ENCODE results near the gene ATP8B4.

Gene ATP8B4

DNA sequence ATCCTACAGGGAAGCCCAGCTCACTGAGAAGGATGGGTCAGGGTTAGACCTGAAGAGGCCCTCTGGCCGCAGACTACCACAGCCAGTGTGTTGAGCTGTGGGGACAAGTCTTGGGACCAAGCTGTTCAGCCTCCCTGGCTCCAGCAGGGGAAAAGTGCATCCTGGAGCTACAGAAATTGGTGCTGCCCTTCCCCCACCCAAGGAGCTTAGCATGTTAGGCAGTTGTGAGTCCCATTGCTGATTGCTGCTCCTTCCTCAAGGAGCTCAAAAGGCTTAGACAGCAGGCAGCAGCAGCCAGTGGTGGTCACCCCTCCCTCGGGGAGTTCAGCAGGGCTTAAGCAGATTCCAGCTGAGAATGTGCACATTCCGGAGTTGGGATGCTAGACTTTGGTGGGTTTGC lies 165.6 kb downstream of the ATP8B4 start:
- DNase-seq (ENCODE audit: low read depth in 2 of 2): no peak

DNA sequence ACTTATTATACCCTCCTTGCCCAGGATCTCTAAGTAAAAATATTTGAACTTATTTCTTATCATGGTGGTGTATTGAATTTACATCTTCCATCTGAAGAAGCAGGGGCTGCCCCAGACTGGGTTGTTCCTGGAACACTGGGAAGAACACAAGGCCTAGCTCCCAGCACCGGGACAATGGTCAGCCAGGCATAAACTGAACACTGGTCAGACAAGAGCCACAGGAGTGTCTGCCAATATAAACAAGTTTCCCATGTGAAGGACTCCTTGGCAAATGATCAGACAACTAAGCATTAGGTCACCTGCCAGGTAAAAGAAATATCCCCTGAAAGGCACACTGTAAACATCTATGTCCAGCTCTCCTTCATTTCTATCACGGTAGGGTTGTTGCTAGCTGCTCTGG lies 172.4 kb downstream of the ATP8B4 start:
- no peak for DNase-seq (ENCODE audit: low read depth in 2 of 2)

DNA sequence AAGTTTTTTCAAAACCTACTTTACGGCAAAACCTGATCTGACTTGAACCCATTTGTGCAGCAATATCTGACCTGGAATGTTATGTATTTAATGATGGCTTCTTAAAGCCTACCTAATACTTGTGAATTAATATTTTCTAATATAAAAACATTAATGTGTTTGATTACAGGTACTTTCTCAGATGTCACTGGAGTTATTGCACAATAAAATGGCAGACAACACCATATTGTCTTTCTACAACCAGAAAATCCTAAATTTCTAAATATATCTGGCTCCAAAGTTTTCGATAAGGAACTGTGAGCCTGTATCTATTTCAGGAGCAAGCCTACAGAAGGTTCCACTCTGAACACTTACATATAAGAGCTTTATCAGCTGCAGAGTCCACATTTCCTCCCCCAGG lies 184.5 kb downstream of the ATP8B4 start:
- DNase-seq (ENCODE audit: low read depth in 2 of 2): no peak

DNA sequence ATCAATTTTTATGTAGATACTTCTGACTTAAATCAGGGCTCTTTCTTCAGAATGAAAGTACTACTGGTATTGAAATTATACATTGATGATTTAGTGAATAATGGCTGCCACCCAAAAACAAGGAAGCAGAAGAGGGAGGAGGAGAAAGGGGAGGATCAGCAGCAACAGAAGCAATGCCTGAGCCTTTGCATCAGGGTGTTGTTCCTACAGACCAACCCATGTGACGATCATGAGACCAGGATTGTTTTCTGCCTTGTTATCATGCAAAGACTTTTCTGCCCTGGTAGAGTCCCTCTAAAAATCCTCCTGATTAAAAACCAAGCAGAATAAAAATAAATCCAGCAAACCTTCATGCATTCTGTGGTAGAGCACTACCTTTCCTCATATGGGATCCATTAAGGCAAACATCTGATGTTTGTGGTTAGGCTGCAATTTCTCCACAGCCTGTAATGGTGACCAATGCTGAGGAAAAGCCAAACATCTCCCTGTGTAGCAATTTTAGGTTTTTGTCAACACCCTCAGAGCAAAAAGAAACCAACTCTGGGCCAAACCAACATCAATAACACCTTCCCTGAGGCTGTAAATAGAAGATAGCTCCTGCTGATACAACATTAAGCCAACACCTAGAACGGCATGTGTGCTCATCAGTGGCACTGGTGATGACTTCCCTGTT lies 191.7 kb downstream of the ATP8B4 start:
- peak; percentile 80 for DNase-seq (ENCODE audit: low read depth in 2 of 2)

DNA sequence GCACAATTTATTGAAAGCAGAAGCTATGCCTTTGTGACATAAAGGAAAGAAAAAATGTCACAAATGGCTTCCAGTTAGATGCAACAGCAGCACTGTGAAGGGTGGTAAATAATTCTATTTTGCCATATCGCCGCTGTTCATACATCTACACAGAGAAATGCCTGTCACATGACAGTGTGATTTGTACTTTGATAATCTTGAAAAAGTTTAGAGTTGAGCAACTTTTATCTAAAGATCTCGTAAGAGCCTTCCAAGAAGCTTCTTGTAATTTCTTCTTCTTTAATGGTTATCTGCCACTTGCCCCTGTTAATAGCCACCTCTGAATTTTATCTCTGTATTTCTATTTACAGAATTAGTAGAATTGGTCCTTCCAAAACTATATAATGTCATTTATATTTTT lies 192.3 kb downstream of the ATP8B4 start:
- no peak for DNase-seq (ENCODE audit: low read depth in 2 of 2)

DNA sequence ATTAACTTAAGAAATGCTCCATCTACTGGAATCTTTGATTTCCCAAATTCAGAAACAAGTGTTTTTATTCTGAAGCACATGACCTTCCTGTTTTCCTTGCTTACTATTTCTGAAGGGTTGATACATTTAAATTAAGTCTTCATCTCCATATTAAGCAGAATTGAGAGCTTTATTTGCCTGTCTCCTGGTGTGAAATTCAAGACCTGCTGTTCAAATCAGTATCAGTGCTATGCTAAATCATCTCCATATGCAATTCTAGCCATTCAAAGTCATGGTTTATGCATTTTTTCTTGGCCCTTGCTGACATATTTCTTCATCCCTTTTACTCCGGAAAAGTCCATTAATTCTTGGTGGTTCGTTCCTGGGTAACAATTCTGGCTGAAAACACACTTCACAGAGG lies 195.4 kb downstream of the ATP8B4 start:
- peak; percentile 46 to 48 for DNase-seq (ENCODE audit: low read depth in 2 of 2)

DNA sequence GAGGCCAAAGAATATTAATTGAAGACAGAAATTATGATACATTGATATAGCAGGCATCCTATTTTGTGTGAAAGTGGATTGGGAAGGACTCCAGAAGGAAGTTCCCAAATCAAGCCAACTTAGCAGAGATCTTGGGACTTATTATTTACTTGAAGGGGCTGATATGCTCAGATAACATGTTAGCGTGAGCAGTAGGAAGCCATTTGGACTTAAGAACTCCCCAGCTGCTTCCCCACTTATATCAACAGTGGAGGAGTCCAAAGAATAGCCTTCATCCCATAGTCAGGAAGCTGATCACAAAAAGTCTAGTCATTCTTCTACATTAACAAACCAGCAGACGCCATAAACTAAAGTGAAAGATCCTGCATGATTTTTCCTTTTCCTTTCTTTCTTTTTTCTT lies 200.0 kb downstream of the ATP8B4 start:
- no peak for DNase-seq (ENCODE audit: low read depth in 2 of 2)

DNA sequence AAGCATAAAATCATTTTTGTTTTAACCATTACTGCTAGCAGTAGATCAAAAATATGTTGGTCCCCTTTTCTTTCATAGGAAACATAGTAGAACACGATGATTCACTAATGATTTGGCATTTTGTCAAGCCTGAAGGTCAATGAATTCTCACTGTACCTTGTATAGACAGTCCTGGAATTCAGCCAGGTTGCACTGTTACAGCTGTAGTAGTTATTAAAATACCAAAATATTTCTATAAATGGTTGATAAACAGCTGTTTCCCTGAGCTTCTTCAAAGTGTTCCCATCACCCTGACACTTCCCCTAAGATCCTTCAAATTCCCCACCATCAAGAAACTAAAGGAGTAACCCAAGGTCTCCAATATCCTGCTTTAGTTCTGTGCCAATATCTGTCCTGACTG lies 200.9 kb downstream of the ATP8B4 start:
- DNase-seq (ENCODE audit: low read depth in 2 of 2): peak in 1 of 2 experiments; percentile 32

DNA sequence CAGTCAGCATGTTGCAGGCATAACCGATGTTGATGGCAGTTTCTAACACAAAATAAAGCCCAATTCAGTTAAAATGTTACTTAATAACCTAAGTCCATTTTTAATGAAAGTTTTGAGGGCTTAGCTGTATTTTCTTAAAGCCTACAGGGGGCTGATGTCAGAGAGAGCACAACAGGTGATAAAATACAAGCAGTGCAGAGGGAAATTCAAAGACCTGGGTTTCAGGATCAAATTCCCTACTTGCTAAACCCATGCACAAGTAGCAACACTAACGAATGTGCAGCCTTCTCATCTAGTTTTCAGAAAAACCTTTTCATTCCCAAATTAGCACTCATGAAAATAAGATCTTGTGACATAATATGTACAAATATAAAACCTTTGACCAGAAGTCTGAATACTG lies 202.0 kb downstream of the ATP8B4 start:
- DNase-seq (ENCODE audit: low read depth in 2 of 2): no peak

DNA sequence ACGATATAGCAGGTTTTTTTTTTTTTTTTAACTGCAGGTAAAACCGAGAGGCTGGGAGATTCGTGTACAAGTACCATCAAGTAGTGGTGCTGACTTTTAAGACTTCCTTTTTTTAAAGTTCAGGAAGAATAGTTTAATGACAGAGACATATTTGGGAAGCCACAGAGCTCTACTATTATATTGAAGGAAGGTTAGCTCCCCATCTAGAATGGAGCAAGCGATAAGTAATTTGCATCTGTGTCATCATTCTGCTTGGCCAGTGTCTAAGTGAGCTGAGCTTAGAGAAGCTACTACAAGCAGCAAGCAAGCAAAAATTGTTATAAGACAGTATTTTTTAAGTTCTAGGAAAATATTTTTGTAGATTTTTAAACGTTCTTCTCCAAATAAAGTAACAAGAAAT lies 203.2 kb downstream of the ATP8B4 start:
- no peak for DNase-seq (ENCODE audit: low read depth in 2 of 2)

DNA sequence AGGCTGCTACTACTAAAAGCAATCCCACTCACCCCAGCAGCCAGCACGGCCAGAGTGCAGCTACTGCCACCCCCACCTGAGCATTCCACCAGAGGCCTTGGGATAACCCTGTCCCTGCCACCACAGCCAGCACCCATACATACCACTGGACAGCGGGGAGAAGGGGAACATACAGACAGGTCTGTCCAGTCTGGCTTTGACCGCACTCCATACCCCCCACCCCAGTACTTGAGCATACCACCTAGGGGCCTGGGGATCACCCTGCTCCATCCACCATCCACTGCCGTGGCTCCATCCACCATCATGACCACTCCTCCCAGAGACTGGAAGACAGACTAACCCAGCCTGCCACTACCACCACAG lies 210.1 kb downstream of the ATP8B4 start:
- no peak for DNase-seq (ENCODE audit: low read depth in 2 of 2)

DNA sequence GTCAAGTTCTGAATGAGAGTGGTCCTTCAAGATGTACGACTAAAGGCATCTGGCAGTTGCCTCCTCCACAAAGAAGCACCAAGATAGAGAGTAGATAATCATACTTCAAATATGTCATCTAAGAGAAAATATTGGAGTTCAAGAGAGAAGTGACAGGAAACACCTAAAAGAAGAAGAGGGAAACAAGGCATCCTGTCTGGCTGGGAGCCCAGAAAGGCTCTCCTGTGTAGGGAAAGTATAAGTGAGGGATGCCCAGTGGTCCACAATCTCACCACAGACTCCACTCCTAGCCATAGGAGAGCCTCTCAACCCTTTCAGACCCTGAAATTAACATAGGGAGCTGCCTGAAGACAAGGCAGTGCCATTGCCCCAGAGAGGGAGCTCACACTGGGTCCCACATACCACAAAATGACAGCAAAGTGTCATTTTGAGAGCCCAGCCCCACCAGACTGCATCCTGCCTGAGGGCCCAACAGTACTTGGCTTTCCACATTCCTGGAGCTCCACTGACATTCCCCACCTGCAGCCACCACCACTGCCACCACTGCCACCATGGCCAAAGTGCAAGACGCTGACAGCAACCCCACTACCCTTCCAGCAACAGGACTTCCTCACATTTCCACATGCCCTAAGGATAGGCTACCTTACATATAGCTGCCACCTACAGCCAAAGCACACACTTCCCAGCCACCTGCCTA lies 210.6 kb downstream of the ATP8B4 start:
- DNase-seq (ENCODE audit: low read depth in 2 of 2): no peak

DNA sequence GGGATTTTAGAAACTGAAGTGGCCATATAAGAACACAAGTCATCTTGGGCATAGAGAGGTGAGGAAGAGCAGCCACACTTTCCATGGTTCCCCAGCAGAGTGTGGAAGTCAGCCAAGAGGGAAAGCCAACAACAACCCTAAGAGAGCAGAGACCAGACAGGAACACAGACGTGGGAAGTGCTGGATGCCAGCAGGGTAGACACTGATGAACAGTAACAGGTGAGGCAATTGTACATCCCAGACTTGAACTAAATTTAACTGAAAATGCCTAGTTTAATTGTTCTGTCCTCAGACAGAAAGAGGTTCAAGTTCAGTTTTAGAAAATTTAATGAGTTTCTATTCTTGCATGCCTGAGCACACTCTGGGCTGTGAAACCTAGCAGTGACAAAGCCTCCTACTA lies 212.1 kb downstream of the ATP8B4 start:
- DNase-seq (ENCODE audit: low read depth in 2 of 2): no peak

DNA sequence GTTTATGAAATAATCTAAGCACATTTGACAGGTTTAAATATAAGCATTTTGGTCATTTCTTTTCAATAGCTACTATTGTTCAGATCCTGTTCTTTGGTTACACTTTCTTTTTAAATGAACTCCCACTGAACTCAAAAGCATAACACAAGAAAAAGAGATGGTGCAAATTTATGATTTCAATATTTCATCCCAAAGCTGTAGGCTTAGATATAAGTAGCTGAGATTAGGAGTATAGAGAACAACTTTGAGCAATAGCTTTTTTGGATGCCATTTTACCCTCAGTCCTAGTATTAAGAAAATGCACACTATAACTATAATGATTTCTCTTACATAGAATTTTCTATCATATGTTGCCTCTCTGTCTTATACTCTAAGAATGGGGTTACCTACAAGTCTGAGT lies 213.8 kb downstream of the ATP8B4 start:
- no peak for DNase-seq (ENCODE audit: low read depth in 2 of 2)

DNA sequence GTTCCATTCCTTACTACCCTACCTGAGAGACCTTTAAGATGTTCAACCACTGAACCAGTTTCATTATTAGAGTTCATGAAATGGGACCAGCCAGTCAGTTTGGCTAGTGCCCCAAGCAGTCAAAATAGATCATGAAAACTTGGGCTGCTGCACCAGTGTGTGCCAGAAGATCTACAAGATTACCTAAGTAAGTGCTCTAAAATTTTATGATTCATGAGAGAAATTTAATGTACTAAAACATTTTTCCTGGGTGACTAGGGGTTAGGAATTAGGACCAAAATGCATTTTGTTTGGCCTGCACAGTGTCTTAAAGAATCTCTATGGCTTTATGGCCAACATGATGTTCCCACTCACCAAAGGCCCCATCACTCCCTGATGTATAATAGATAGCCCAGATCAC lies 214.7 kb downstream of the ATP8B4 start:
- DNase-seq (ENCODE audit: low read depth in 2 of 2): no peak

DNA sequence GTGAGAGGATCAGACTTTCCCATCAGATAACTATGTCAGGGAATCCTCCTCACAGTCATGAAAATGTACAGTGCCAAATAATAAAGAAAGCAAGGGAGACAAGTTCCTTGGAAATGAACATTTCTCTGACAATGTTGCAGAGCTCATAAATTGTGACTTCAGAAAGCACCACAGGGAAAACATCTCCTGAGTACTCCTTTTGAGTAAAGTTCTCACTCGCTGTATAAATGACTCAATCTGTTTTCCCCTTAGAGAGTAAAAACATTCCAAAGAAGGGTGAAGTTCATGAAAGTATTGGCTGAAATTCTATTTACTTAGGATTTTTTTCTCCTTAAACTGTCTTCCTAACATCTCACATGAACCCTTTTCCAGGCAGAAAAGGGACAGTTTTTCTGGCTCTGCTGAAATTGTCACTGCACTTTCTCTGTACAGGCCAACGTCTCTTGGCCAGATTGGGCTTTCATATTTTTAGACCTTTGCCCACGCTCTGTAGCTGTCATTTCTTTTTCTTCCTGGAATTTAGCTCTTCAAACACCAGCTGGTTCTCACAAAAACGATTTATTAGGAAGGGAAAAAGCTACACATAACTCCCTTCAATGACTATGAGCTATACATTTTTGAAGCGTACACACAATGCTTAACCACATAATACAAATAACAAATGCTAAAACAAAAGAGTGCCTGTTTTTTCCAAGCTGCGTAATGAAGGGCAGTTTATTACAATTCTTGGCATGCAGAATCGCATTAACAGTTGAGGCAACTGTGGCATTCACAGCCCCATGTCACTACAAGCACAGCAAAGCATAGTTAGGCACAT lies 216.1 kb downstream of the ATP8B4 start:
- DNase-seq (ENCODE audit: low read depth in 2 of 2): peak; percentile 72 to 77

DNA sequence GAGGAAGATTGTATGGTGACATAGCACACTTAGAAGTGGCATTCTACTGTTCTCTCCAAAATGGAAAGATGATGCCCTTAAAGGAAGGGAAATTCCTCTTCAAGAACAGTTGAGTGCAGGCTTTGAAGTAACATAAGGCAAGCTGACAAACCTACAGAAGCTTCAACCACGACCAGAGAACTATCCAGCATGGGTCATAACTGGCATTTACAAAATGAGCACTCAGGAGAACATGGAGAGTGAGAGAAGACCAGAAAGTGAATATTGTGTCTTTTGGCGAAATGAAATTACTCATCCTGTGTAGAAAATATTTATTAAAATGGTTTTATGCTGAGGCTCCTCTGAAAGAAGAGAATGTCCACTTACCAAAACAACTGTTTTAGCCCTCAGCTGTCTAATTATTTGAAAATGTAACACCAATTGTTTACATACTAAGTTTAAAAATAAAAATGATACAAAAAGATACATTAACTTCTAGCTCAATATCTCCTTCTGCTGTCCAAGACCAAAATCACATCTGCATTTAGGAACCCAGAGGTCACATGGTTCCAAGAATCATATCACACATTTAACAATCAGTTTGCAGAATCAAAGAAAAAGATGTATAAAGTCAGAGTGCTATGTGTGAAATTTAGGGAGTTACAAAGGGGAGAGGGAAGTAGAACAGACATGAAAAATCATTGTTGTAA lies 216.9 kb downstream of the ATP8B4 start:
- DNase-seq (ENCODE audit: low read depth in 2 of 2): peak; percentile 57 to 60

DNA sequence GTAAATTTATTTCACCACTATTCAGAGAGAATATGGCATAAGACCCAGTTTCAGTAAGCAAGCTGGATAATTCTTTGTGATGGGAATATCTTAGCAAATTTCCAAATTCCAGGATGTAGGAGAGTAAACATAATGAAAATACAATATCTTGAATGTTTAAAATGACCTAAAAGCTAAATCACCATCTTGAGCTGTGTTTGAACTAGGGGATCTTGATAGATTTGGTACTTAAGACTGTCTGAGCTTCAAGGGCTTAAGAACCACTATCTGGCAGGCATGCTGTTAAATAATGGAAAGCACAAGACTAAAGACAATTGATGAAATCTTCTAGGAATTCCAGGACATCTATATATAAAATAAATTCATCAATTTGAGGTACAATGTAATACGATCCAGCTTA lies 217.7 kb downstream of the ATP8B4 start:
- DNase-seq (ENCODE audit: low read depth in 2 of 2): no peak

DNA sequence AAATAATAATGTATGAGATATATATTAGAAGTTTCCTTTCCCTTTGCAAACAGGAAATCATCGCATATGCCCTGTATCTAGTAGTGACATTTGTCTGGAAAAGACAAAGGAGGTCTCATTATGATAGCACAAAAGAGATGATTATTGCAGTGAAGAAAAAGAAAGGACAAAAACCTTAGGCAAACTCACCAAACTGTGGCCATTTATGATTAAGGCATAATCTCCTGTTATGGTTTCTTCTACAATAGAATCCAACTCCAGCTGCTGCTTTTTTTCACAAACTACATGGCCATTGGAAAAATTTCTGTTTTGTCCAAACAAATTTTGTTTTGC lies 218.2 kb downstream of the ATP8B4 start:
- DNase-seq (ENCODE audit: low read depth in 2 of 2): no peak

DNA sequence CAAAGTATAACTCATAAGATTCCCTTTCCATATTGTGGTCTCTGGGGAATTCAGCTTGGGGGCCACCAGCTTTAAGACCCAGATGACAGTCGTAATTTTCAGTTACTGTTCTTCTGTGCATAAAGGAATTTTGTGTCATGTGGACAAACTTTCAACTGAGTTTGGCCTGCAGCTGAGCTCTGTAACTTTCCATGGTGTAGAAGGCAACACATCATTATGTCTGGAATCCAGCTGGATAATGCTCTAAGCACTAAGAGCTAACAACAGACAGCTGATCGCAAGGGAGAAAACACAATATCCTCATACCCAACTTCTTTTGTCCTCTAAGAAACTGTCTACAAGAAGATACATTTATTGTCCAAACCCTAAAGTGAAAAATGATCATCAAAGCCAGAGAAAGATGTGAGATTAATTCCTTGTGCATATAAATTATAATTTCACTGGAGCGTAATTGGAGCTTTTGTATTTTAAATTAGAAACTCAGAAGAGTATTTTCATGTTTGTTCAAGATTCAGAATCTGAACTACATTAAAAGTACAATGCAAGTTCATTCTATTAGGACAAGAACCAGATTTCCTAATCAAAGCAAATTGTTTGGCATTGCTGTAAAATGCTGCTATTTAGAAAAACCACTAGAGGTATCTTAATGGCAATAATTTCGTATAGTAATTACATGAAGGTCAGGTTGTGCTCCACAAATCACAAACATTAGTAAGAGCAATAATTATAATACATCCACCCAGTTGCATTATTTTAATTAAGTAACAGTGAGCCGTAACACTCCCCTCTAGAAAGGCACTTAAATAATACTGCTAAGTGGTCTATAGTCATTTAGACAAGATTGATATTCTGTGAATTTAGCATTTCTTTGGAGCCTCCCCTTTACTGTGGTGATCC lies 218.8 kb downstream of the ATP8B4 start:
- no peak for DNase-seq (ENCODE audit: low read depth in 2 of 2)

DNA sequence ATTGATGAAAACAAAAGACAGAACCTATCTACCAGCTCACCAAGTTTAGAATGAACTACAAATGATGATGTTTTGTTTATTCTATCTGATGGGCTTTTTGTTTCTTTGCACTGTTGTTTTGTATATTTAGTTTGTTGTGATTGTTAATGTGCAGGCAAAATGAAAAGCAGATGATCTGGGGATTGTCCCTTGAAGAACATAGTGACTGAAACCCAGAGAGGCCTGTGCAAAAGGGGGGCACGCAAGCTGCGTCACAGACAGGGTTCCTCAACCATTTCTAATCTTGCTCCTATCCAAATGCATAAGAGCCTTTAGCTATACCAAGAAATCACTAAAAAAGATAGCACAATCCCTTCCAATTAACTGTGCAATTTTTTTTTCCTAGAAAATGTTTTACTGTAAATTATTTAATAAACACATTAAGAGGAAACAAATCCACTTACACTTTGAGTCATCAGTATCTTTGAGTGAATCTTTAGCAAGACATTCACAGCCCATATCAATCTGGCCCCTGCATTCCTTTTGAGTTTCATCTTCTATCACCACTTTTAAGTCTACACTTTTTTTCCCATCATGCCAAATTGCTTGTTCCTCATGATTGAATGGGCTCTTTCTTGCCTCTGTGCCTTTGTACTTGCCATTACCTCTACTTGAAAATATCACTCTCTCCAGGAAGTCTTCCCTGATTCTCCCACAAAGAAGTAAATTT lies 220.3 kb downstream of the ATP8B4 start:
- no peak for DNase-seq (ENCODE audit: low read depth in 2 of 2)
